A549 (cell line): ENCODE data around the gene ERN2. TPM values are rescaled to one million over a fixed set of nuclear protein-coding genes. Genes with fewer than 3 reads are reported as not detected.

ENCODE experiments used
- ATAC-seq, 2 experiments: fragments of 200-7000 bp in 1 of 2; fragments of >200 bp in 1 of 2; cut with Nextera tagmentation in 1 of 2; cut with Tn5 transposase in 1 of 2; 3 replicates each; pipeline versions ENCODE4 v1.8.0 to v1.9.1; 2018 to 2020; ENCODE audit warnings: mild to moderate bottlenecking in 1 of 2, moderate library complexity in 1 of 2
- CTCF ChIA-PET: fragments of 300-600 bp; sonication (Branson Sonifier 250); formaldehyde crosslinking; extraction: SDS; loops from one replicate; lab custom pipeline; 2021; ENCODE audit warnings: antibody characterized with exemption, inconsistent platforms; lab: Yijun Ruan, JAX
- POLR2A ChIA-PET: fragments of 350-600 bp; formaldehyde crosslinking; extraction: SDS; loops from one replicate; lab custom pipeline; 2021; ENCODE audit warnings: antibody characterized with exemption, inconsistent platforms; lab: Yijun Ruan, JAX
- DNase-seq, 2 experiments: peaks; one replicate each; pipeline versions ENCODE4 v3.0.0 to v3.0.0-alpha.2; 2011 to 2016; ENCODE audit warnings: low read depth in 1 of 2, low spot score in 1 of 2
- FAIRE-seq: peaks from 2 replicates; lab custom pipeline; 2011; peaks lifted over from hg19 to GRCh38; lab: Jason Lieb, UNC
- H3K27ac ChIP-seq, 2 experiments: fragments of >200 bp; sonication (Bioruptor Twin); formaldehyde crosslinking; 3 replicates each; pipeline ENCODE4 v1.5.1; 2016 to 2017
- H3K4me1 ChIP-seq: fragments of >200 bp; sonication (Bioruptor Twin); formaldehyde crosslinking; 3 replicates; pipeline ENCODE4 v1.6.1; 2016
- H3K4me2 ChIP-seq: fragments of >200 bp; sonication (Bioruptor Twin); formaldehyde crosslinking; 3 replicates; pipeline ENCODE4 v1.6.1; 2016
- H3K4me3 ChIP-seq: fragments of >200 bp; sonication (Bioruptor Twin); formaldehyde crosslinking; 3 replicates; pipeline ENCODE4 v1.5.1; 2016
- H3K9me3 ChIP-seq: fragments of >200 bp; sonication (Bioruptor Twin); formaldehyde crosslinking; 3 replicates; pipeline ENCODE4 v1.6.1; 2016
- CBX2 ChIP-seq: fragments of 200-600 bp; sonication (generic); IDR thresholded peaks from 2 replicates; pipeline ENCODE4 v1.6.1; 2016; ENCODE audit warnings: low read depth, mild to moderate bottlenecking, borderline replicate concordance
- CEBPB ChIP-seq, 2 experiments: fragments of >200 bp in 1 of 2; sonication (Bioruptor Twin) in 1 of 2; formaldehyde crosslinking in 1 of 2; IDR thresholded peaks; 2 replicates each; pipeline ENCODE4 v1.6.1; 2012 to 2016
- CHD2 ChIP-seq: fragments of 150-350 bp; IDR thresholded peaks from 2 replicates; pipeline ENCODE4 v1.6.1; 2014; ENCODE audit warnings: low read length; ENCODE audit not compliant: partially characterized antibody
- FOSL2 ChIP-seq, 2 experiments: fragments of 450-650 bp in 1 of 2; fragments of >200 bp in 1 of 2; sonication (Bioruptor Twin) in 1 of 2; formaldehyde crosslinking; IDR thresholded peaks; 2 replicates each; pipeline versions ENCODE4 v1.5.0 to v1.6.1; 2016 to 2020; ENCODE audit warnings: mild to moderate bottlenecking in 1 of 2, moderate library complexity in 1 of 2
- HEYL ChIP-seq: fragments of 250-450 bp; sonication (Bioruptor Pico); IDR thresholded peaks from 2 replicates; pipeline ENCODE4 v1.8.0; 2021; ENCODE audit warnings: mild to moderate bottlenecking, moderate library complexity
- HOXB5 ChIP-seq: fragments of 250-450 bp; sonication (Bioruptor Pico); IDR thresholded peaks from 2 replicates; pipeline ENCODE4 v1.5.0; 2020; ENCODE audit warnings: mild to moderate bottlenecking, moderate library complexity
- JUNB ChIP-seq: fragments of >200 bp; sonication (Bioruptor Twin); formaldehyde crosslinking; IDR thresholded peaks from 2 replicates; pipeline ENCODE4 v1.6.1; 2016
- KDM1A ChIP-seq: fragments of 200-600 bp; sonication (generic); IDR thresholded peaks from 2 replicates; pipeline ENCODE4 v1.6.1; 2016; ENCODE audit warnings: low read depth, mild to moderate bottlenecking
- MAFK ChIP-seq: fragments of 450-650 bp; IDR thresholded peaks from 2 replicates; pipeline ENCODE4 v1.6.1; 2014; ENCODE audit not compliant: partially characterized antibody
- NPAS2 ChIP-seq: fragments of 250-450 bp; sonication (Bioruptor Pico); IDR thresholded peaks from 2 replicates; pipeline ENCODE4 v1.8.0; 2022; ENCODE audit warnings: mild to moderate bottlenecking, moderate library complexity, borderline replicate concordance
- NR3C1 ChIP-seq: fragments of >200 bp; sonication (Bioruptor Twin); formaldehyde crosslinking; IDR thresholded peaks from 3 replicates; pipeline ENCODE4 v1.6.1; 2017
- RCOR1 ChIP-seq: fragments of 150-350 bp; IDR thresholded peaks from 2 replicates; pipeline ENCODE4 v1.6.1; 2014; ENCODE audit warnings: antibody characterized with exemption, low read length, low read depth
- WGBS: methylation state at CpG from one replicate; pipeline ENCODE4 v1.1.6; 2017; ENCODE audit errors: missing lambda C conversion rate; 5-methylcytosine and 5-hydroxymethylcytosine counted together
- polyA minus RNA-seq: library from RNA; depleted of rRNA, polyadenylated mRNA; stranded (reverse); fragments of >200 nt; gene quantifications from 2 replicates; pipeline ENCODE4 v1.2.3, GENCODE V29; 2011; rRNA and poly(A)+ RNA removed
- polyA plus RNA-seq, 4 experiments: library from polyadenylated mRNA; depleted of rRNA in 3 of 4; stranded (reverse); fragments of >200 nt; fragmentation: RNase III in 1 of 4; extraction: RNeasy Plus Mini Kit Qiagen cat#74134 plus additional on column Dnase treatment in 1 of 4; gene quantifications; 2 replicates in 3 of 4; 3 replicates in 1 of 4; pipeline ENCODE4 v1.2.3, GENCODE V29; 2011 to 2017
- TF ChIP-seq, protein P1 (sequence below): fragments of 250-450 bp; sonication (Bioruptor Pico); IDR thresholded peaks from 2 replicates; pipeline ENCODE4 v1.5.0; 2021; ENCODE audit warnings: mild to moderate bottlenecking, moderate library complexity, borderline replicate concordance
- TF ChIP-seq, protein P2 (sequence below): fragments of 200-600 bp; sonication (generic); IDR thresholded peaks from 2 replicates; pipeline ENCODE4 v1.6.1; 2016; ENCODE audit warnings: antibody characterized with exemption, mild to moderate bottlenecking, moderate library complexity
- TF ChIP-seq, protein P3 (sequence below): IDR thresholded peaks from 2 replicates; pipeline ENCODE4 v1.6.1; 2012
- TF ChIP-seq, protein P4 (sequence below): IDR thresholded peaks from 2 replicates; pipeline ENCODE4 v1.6.1; 2012; ENCODE audit warnings: low read depth, borderline replicate concordance
- TF ChIP-seq, protein P5 (sequence below): fragments of 450-650 bp; IDR thresholded peaks from 2 replicates; pipeline ENCODE4 v1.6.1; 2014; ENCODE audit warnings: antibody characterized with exemption

Gene ERN2
- not detected in 2 replicates for polyA plus RNA-seq (2011; rRNA removed)
- polyA plus RNA-seq (2012; cell fraction: cytosol; rRNA removed): not detected in 2 replicates
- polyA plus RNA-seq (2012; cell fraction: nucleus; rRNA removed): not detected in 2 replicates
- polyA plus RNA-seq (2017; fragmentation: RNase III; extraction: RNeasy Plus Mini Kit Qiagen cat#74134 plus additional on column Dnase treatment): not detected in 3 replicates
- polyA minus RNA-seq: 0.92 TPM in 1 of 2 replicates, not detected in the other

DNA sequence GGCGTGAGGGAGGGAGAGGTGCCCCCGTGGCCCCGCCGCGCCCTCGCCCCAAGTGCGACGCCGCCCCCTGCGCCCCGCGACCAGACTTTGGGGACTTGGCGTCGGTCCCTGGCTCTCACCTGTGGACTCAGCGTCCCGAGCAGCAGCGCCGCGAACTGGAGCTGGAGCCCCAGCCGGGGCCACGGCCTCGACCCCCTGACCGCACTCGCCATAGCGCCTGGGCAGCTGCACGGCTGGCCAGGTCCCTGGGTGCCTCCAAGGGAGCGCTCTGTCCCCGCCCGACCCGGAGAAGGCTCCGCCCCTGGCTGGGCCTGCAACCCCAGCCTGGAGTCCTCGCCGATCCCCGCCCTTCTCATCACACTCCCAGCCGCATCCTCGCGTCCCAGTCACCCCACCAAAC lies at the start of gene ERN2:
Gene ERN2, minus strand, starts transcription at position 247 of the 400 bp plus-strand sequence. Its CDS starts 35 bp downstream, at position 212.
- 29% methylated on average over 2 of the region's 37 CpGs for WGBS
- no peaks in the 10 kb centered on the region for H3K4me1 ChIP-seq
- DNase-seq (no peak), ATAC-seq (no peak), FAIRE-seq (no peak)
- CTCF ChIA-PET: interaction anchor here (1.3 to 2.8 kb wide), 2 partner anchors 15 to 324 kb away, joined by 3 to 10 read pairs; no protein-coding TSS in a partner anchor
- no peak within 1 kb of the TSS for H3K4me2 ChIP-seq
- TF ChIP-seq, protein P1, sequence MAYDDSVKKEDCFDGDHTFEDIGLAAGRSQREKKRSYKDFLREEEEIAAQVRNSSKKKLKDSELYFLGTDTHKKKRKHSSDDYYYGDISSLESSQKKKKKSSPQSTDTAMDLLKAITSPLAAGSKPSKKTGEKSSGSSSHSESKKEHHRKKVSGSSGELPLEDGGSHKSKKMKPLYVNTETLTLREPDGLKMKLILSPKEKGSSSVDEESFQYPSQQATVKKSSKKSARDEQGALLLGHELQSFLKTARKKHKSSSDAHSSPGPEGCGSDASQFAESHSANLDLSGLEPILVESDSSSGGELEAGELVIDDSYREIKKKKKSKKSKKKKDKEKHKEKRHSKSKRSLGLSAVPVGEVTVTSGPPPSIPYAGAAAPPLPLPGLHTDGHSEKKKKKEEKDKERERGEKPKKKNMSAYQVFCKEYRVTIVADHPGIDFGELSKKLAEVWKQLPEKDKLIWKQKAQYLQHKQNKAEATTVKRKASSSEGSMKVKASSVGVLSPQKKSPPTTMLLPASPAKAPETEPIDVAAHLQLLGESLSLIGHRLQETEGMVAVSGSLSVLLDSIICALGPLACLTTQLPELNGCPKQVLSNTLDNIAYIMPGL (CRISPR knock-in tag): no peak
- no peak for TF ChIP-seq KDM1A
- TF ChIP-seq JUNB: no peak
- TF ChIP-seq, protein P2, sequence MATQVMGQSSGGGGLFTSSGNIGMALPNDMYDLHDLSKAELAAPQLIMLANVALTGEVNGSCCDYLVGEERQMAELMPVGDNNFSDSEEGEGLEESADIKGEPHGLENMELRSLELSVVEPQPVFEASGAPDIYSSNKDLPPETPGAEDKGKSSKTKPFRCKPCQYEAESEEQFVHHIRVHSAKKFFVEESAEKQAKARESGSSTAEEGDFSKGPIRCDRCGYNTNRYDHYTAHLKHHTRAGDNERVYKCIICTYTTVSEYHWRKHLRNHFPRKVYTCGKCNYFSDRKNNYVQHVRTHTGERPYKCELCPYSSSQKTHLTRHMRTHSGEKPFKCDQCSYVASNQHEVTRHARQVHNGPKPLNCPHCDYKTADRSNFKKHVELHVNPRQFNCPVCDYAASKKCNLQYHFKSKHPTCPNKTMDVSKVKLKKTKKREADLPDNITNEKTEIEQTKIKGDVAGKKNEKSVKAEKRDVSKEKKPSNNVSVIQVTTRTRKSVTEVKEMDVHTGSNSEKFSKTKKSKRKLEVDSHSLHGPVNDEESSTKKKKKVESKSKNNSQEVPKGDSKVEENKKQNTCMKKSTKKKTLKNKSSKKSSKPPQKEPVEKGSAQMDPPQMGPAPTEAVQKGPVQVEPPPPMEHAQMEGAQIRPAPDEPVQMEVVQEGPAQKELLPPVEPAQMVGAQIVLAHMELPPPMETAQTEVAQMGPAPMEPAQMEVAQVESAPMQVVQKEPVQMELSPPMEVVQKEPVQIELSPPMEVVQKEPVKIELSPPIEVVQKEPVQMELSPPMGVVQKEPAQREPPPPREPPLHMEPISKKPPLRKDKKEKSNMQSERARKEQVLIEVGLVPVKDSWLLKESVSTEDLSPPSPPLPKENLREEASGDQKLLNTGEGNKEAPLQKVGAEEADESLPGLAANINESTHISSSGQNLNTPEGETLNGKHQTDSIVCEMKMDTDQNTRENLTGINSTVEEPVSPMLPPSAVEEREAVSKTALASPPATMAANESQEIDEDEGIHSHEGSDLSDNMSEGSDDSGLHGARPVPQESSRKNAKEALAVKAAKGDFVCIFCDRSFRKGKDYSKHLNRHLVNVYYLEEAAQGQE: no peak
- TF ChIP-seq CHD2: no peak
- TF ChIP-seq, protein P3, sequence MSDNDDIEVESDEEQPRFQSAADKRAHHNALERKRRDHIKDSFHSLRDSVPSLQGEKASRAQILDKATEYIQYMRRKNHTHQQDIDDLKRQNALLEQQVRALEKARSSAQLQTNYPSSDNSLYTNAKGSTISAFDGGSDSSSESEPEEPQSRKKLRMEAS: no peak
- no peak for TF ChIP-seq CEBPB (IDR thresholded peaks at IDR 0.05)
- TF ChIP-seq, protein P4, sequence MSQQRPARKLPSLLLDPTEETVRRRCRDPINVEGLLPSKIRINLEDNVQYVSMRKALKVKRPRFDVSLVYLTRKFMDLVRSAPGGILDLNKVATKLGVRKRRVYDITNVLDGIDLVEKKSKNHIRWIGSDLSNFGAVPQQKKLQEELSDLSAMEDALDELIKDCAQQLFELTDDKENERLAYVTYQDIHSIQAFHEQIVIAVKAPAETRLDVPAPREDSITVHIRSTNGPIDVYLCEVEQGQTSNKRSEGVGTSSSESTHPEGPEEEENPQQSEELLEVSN: no peak
- TF ChIP-seq HEYL (CRISPR knock-in tag): no peak
- no peak for TF ChIP-seq HOXB5 (CRISPR knock-in tag)
- TF ChIP-seq NR3C1: no peak
- no peak for TF ChIP-seq RCOR1
- H3K9me3 ChIP-seq: peaks cover 16% of the 10 kb centered on the region; the same call in 2 of the 3 replicates
- H3K27ac ChIP-seq: no peak within 1 kb of the TSS
- POLR2A ChIA-PET: no interaction called here
- H3K4me3 ChIP-seq: no peak within 1 kb of the TSS

DNA sequence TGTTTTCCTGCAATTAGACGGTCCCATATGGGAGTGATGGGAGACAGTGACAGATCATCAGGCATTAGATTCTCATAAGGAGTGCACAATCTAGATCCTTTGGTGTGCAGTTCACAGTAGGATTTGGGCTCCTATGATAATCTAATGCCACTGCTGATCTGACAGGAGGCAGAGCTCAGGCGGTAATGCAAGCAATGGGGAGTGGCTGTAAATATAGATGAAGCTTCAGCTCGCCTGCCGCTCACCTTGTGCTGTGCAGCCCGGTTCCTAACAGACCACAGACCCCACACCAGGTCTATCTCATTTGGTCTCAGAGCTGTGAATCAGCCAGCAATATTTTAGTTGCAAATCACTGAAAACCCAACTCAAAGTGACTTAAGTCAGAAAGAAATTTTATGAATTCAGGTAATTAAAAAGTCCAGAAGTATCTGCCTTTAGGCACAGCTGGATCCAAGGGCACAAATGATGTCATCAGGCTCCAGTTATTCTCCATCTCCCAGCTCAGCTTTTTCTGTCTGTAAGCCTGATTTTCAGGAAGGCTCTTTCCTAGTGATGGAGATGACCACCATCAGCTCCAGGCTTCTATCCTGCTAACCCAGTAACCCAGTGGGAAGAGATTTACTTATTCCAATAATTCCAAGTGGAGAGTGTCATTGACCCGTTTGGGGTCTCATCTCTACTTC lies 45.1 kb upstream of the ERN2 start:
- Histone ChIP-seq H3K9me3 (no peaks in the 10 kb centered on the region), H3K4me2 (no peak overlapping the region), H3K27ac (no peak overlapping the region), H3K4me3 (no peak overlapping the region)
- DNase-seq: no peak
- 21% methylated on average over 6 of the region's 6 CpGs for WGBS
- no peak for ATAC-seq
- ChIA-PET CTCF (interaction anchor here (1.1 to 1.3 kb wide), 2 partner anchors 43 to 279 kb away, joined by 3 read pairs; no protein-coding TSS in a partner anchor), POLR2A (interaction anchor here (0.6 kb wide), 1 partner anchor 394 kb away, joined by 3 read pairs; no protein-coding TSS in a partner anchor)
- no peak for FAIRE-seq
- TF ChIP-seq MAFK (no peak), CBX2 (no peak), FOSL2 (IDR thresholded peaks at IDR 0.05) (no peak), FOSL2 (CRISPR knock-in tag; IDR thresholded peaks at IDR 0.05) (no peak), NPAS2 (no peak)
- TF ChIP-seq, protein P5, sequence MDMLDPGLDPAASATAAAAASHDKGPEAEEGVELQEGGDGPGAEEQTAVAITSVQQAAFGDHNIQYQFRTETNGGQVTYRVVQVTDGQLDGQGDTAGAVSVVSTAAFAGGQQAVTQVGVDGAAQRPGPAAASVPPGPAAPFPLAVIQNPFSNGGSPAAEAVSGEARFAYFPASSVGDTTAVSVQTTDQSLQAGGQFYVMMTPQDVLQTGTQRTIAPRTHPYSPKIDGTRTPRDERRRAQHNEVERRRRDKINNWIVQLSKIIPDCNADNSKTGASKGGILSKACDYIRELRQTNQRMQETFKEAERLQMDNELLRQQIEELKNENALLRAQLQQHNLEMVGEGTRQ: no peak
- TF ChIP-seq, protein P4: no peak
- TF ChIP-seq, all 56 proteins: peak for 0
- H3K4me1 ChIP-seq: peaks cover 3% of the 10 kb centered on the region; the same call in 1 of the 3 replicates
